Fibroblast of skin of left biceps (primary cell): ENCODE measurements around the gene PRDX1.
"Not testable (repeated sequence)": the region's sequence is repeated elsewhere in the genome, so short reads cannot be mapped to it uniquely, and the experiment has no call there.

Experiments
- DNase-seq, 2 experiments: peaks; one replicate each; pipeline ENCODE4 v3.0.0-alpha.2; 2013; ENCODE audit warnings: low read depth in 2 of 2

Gene PRDX1

GRCh38 chr1:45503462-45504360 lies 18.0 kb downstream of the PRDX1 start:
- no peak for DNase-seq

GRCh38 chr1:45501505-45501859 lies 20.2 kb downstream of the PRDX1 start:
- no peak for DNase-seq

- no peak for DNase-seq
These were observed 22.3 kb downstream of the PRDX1 start for GRCh38 chr1:45499415-45499769.

- no peak for DNase-seq
These were observed 23.4 kb downstream of the PRDX1 start for GRCh38 chr1:45498279-45498678.

GRCh38 chr1:45493116-45493697 lies 28.5 kb downstream of the PRDX1 start:
- no peak for DNase-seq

- DNase-seq = no peak
These were observed 29.0 kb downstream of the PRDX1 start for GRCh38 chr1:45492691-45493090.

- DNase-seq = no peak
These were observed 30.0 kb downstream of the PRDX1 start for GRCh38 chr1:45491487-45492260.

- peak; percentile 98 for DNase-seq
These were observed 30.8 kb downstream of the PRDX1 start, which contains the start of gene TESK2 for GRCh38 chr1:45490626-45491486. Gene TESK2 (minus strand): TSS chr1:45491163. CDS start chr1:45457785, 33,378 bp downstream.

- DNase-seq = no peak
These were observed 31.5 kb downstream of the PRDX1 start for GRCh38 chr1:45490121-45490625.

GRCh38 chr1:45489379-45489778 lies 32.3 kb downstream of the PRDX1 start:
- DNase-seq = not testable (repeated sequence)

GRCh38 chr1:45488666-45489377 lies 32.9 kb downstream of the PRDX1 start:
- DNase-seq = no peak

GRCh38 chr1:45485949-45486348 lies 35.7 kb downstream of the PRDX1 start:
- no peak for DNase-seq

- DNase-seq = no peak
These were observed 42.5 kb downstream of the PRDX1 start for GRCh38 chr1:45479039-45479748.

GRCh38 chr1:45478121-45478814 lies 43.4 kb downstream of the PRDX1 start:
- DNase-seq = no peak

- no peak for DNase-seq
These were observed 44.0 kb downstream of the PRDX1 start for GRCh38 chr1:45477646-45478045.

- not testable (repeated sequence) for DNase-seq
These were observed 47.5 kb downstream of the PRDX1 start for GRCh38 chr1:45474194-45474593.

- no peak for DNase-seq
These were observed 48.4 kb downstream of the PRDX1 start for GRCh38 chr1:45473302-45473701.

GRCh38 chr1:45470306-45470798 lies 51.3 kb downstream of the PRDX1 start:
- no peak for DNase-seq

- DNase-seq = not testable (repeated sequence)
These were observed 54.3 kb downstream of the PRDX1 start for GRCh38 chr1:45467353-45467752.
